NCI-H2171 treated with DMSO at 0.1 percent for 48 hours (cell line): ENCODE data around the gene EGR4.

Source experiments
- DNase-seq: peaks from one replicate; lab custom pipeline; 2025; lab: John Stamatoyannopoulos, UW

EGR4 gene

DNA sequence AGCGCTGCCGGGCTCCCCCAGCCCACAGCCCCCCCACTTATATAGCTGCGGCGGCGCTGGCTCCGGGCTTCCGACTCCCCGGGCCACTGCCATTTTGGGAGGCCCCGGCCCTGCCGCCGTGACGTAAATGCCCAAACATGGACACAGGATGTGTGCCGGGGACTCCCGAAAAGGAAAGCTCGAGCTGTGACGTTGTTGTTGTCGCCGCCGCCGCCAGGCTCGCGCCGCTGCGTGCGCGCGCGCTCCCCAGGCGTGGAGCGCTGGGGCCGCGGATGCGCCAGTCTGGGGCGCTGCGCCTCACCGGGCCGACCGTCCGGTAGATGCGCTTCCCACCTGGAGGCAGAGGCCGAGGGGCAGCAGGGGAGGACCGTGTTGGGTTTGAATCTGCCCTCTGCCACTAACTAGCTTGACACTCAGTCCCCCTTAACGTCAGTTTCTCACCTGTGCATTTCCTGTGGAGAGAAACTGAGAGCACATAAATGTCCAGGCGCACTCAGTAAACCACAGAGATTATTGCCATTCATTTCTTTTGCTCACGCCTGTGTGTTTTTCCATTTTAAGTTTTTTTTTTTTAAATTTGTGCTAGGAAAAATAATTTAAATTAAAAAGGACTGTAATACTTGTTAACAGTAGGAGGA is at the start of gene EGR4:
Gene EGR4, minus strand, starts transcription at position 15 of the 638 bp plus-strand sequence. CDS start 231 bp downstream, outside the sequence.
- peak; percentile 85 for DNase-seq

DNA sequence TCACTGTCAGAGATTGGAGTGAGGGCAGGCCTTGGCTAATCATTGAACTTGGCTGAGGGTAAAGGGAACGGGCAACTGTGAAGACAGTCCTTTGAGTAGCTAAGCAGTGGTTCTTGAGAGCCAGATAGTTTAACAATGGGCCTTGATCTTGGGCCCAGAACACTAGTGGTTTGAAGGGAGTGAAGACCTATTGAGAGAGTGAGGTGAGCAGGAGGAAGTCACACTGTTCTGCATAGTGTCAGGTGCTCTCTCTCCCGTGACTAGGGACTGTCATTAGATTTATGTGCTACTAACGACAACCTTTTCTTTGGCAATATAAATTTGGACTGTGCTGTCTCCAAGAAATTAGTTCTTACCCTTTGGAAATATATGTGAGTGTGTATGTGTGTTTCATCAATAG is 47.7 kb upstream of the EGR4 start:
- DNase-seq: no peak

DNA sequence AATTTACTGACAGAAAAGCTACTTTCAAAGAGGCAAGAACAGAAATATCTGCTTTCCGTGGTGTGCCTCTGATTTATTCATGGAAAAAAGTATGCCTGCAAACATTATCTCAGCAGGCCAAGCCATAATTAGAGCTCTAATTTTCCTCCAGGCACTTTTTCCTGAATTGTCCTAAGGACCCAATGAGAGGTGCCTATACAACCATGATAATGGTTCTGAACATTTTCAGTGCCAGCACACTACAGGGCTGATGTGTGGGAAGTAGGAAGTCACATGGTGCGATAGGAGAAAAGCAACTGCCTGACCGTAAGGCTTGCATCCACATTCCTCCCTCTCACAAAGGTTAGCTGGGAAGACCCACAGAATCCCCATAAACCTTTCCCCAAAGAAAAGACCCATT is 45.9 kb upstream of the EGR4 start:
- no peak for DNase-seq

DNA sequence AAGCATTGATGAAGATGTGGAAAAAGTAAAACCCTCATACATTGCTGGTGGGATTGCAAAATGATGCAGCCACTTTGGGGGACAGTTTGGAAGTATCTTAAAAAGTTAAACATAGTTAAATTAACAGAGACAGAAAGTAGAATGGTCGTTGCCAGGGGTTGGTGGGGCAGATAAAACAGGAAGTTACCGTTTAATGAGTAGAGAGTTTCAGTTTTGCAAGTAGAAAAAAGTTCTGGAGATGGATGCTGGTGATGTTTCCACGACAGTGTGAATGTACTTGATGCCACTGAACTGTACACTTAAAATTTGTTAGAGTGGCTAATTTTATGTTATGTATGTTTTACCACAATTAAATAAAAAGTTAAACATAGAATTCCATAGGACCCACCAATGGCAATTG is 44.5 kb upstream of the EGR4 start:
- DNase-seq: no peak

DNA sequence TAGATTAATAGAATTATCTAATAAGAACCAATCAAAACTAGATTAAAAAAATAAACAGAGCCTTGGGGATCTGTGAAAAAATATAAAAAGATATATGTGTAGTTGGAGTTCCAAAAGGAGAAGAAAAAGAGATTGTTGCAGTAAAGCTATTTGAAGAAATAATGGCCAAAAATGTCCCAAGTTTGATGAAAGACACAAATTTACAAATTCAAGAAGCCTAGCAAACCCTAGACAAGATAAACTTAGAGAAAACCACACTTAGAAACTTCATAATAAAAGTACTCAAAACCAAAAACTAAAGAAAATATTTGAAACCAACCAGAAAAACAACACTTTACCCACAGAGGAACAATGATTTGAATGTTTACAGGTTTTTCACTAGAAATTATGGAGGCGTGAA is 41.3 kb upstream of the EGR4 start:
- no peak for DNase-seq

DNA sequence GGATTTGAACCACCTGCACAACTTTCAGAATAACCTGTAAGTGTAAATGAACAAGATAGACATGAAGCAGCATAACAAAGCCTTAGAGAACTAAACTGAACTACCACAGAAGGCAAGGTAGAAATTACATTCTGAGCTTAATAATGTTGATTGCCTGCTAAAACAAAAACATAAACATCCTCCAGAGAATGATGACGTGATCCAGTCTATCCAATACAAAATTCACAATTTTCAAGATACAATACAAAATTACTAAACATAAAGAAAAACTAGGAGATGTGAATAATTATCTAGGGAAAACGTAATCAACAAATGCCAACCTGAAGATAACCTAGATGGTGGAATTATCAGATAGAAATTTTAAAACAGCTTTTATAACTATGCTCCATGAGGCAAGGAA is 40.7 kb upstream of the EGR4 start:
- no peak for DNase-seq

DNA sequence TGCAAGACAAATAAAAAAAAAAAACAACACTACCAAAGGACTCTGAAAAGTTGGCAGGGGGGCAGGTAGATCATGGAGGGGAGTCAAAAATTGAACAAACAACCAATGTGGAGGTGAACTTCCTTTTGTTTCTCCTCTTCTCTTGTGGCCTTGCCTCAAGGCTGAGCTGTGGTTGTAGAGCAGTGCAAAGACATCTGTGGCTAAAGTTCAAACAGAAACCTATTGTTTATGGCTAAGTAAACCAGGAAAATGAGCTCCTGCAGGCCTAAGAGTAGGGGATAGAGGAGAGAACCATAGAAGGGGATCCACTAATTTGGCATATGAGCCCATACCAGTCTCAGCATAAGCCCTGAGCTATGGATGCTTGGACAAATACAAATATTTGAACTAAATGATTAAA is 40.2 kb upstream of the EGR4 start:
- no peak for DNase-seq

DNA sequence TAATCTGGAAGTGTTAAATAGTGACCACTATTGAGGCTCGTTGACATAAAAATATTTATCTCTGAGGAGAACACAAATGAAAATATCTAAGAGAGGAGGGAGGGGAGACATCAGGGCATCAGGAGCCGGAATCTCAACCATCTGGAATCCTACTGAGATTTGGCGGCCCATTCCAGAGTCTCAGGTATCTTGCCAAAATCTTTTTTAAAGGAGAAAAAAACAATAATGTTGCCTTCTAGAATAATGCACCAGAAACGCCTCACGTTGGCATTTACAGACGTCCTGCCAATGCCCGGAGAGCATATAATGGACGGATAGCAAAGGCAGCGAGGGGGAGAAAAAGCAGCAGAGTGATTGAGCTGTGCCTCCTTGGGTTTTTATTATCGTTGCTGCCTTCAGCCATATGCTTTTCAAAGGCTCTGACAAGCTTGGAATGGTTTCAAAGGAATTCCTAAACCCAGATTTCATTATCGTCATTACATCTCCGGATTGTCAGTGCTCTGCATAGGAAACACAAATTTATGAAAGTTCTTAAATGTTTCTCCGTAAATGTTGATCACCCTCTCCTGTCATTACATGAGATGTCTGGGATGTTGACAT is 30.9 kb upstream of the EGR4 start:
- DNase-seq: peak; percentile 47

DNA sequence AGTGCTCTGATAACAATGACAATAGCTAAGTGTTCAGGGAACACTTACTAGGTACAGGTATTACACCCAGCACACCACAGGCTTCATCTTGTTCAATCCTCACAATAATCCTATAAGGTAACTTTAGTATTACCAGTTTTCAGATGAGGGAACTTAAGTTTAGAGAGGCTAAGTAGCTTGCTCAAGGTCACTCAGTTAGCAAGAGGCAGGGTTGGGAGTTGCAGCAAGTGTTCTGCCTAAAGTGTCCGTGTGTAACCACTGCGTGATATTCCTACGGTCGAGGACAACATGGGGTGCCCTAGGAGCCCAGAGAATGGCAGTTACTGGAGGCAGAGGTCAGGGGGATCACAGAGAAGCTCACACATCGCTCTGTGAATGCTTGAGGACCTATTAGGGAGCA is 30.2 kb upstream of the EGR4 start:
- no peak for DNase-seq

DNA sequence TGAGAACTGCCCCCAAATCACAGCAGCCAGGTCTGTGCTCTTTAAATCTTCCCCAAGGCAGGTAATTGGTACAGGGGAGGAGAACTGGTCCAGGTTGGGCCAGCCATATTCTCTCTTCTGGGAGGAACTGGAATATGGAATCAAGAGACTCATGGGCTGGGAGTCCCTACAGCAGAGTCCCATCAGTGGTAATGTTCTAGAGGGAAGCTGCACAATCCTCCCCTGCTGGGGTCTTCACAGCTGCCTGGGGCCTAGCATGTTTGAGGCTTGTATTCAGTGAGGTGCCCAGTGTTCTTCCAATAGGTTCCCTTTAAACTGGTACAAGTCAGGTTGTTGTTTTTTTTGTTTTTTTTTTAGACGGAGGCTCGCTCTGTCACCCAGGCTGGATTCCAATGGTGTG is 21.1 kb upstream of the EGR4 start:
- no peak for DNase-seq

DNA sequence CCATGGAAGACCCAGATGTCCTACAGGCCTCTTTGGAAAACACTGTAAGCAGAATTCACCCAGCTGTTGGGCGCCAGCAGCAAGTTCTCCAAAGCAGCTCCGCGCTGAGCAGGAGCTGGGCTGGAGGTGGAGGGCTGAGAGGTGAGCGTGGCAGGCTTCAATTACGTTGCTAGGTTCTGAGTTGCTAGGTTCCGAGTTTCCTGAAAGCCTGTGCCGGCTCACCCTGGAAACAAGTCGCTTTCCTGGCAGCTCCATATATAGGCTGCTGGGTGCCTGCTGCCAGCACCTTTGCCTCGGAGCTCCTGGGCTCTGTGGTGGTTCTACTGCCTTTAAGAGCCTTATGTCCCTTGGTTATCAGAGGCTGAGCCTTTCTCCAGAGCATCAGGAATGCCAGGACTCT is 14.4 kb upstream of the EGR4 start:
- DNase-seq: no peak

DNA sequence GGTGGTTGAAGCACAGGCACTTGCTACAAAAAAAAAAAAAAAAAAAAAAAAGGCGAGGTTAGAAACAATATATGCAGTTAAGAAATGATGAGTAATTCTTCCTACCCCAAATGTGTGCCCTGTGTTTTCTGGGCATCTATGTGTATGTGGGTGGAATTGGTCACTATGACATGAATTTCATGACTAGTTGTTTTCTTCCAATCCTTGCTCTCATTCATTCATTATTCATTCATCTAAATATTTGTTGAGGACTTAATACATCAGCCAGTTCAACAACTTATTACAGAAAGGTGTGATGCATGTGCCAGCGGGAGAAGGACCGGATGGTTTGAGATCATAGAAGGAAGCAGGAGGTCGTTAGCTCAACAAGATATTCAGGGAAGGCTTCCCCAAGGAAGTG is 8.3 kb upstream of the EGR4 start:
- DNase-seq: no peak

DNA sequence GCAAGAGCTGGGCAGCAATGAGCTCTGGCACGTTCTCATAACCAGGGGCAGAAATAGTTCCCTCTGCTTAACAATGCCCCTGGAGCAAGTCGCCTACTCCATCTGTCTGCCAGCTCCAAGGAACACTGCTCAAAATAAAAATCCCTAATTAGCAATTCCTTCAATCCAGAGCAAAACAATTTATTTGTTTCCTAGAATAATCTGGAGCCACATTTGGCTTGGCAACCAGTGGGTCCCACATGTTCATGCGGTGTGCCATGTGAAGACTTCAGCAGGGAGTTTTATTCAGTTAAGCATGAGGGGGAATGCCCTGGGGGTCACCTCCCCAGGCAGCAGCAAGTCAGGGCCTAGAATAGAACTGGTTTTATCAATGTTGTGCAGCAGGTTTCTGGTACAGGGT is 7.6 kb upstream of the EGR4 start:
- no peak for DNase-seq

DNA sequence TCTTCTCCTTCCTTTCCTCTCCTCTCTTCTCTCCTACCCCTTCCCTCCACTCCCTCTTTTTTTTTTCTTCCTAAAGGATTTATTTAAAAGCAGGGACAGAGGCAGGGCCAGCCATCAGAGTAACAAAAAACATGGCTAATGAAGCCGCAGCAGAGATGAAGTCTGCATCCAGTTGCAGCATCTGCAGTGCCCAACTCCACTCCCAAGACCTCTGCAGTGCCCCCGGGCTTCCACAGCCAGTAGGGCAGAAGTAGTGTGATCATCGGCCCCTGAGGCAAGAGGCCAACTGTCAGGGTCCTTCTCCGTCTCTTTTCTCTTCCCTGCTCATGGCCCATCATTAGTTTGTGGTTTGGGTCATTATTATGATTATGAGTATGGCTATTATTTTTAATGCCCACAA is 4.2 kb upstream of the EGR4 start:
- DNase-seq: no peak

DNA sequence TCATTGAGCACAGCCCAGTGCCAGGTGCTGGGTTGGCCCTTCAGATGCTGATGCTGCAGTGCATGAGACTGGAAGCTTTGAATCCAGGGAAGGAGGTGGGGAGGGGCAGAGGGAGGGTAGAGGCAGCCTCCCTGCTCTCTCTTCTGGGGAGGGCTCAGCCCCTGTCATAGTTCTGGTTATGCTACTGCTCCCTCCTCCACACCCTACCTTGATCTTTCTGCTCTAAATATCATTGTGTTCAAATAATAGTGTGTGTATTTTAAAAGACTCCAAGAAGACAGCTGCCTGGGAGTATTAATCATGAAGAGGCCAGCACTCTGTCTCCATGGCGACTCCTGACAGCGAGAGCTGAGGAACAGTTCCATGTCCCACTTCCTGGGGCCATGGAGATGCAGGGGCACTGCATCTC is 3.8 kb upstream of the EGR4 start:
- peak; percentile 3 for DNase-seq

DNA sequence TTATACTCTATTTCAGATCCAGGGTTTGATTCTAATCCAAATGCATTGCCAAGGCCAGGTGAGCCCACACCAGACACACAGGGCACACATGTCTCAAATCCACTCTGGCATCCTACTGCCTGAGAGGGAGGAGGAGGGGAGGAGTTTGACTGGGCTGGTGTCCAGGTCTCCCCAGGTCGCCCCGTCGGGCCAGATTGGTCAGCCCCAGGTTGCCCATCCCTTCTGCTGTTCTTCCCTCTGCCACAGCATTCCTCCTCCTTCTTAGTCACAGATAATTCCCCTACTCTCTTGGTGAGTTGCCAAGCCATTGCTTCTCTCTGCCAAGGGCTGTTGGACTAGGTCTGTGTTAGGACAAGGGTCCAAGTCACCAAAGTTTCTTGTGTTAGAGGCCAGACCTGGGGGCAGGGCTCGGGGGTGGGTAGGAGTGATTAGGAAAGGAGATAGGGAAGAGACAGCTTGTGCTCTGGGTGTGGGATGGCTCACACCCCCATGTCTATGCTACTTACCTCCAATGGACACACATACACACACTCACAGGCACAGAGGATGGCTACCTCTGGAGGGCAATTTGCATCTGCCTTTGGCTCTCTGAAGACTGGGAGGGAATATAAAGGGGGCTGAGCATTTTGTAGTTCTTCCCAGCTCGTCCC is 2.5 kb upstream of the EGR4 start:
- no peak for DNase-seq

DNA sequence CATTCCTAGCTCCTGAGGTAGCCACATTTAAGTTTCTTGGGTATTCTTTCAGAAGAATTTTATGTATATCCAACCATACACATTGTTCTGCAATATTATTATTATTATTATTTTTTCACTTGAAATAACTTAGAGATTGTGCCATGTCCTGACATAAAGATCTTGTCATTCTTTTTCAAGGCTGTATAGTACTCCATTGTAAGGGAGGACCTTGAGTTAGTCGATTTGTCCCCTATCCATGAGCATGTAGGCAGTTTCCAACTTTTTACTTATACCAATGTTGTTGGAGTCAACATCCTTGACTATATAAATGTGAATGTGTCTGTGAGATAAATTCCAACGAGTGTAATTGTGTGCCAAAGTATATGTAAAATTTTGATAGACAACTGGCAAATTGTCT is 891 bp upstream of the EGR4 start:
- DNase-seq: no peak

DNA sequence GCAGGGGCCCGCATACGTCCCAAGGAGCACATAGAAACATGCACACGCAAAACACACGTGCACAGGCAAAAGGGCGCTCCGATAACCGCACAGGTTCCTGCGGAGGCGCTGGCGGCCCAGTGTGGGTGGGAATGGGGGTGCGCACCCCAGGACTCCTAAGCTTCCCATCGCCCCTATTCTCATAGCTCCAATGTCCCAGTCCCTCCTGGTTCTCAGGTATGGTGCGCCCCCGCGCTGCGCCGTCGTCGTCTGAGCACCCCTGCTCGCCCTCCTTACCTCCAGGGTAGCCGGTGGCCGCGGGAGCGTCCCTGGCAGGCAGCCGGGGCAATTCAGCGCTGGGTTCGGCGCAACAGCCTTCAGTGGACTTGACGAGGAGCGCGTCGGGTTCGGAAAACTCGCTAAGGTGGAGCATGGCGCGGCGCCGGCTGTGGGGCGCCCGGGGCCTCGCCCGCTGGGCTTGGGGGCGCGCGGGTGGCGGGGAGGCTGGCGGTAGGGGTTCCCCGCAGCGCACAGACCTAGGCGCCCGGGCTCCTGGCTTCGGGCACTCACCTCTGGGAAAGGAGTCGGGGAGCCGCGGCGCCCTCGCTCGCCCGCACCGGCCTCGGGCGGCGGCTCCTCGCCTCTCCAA is 328 bp downstream of the EGR4 start:
- no peak for DNase-seq

DNA sequence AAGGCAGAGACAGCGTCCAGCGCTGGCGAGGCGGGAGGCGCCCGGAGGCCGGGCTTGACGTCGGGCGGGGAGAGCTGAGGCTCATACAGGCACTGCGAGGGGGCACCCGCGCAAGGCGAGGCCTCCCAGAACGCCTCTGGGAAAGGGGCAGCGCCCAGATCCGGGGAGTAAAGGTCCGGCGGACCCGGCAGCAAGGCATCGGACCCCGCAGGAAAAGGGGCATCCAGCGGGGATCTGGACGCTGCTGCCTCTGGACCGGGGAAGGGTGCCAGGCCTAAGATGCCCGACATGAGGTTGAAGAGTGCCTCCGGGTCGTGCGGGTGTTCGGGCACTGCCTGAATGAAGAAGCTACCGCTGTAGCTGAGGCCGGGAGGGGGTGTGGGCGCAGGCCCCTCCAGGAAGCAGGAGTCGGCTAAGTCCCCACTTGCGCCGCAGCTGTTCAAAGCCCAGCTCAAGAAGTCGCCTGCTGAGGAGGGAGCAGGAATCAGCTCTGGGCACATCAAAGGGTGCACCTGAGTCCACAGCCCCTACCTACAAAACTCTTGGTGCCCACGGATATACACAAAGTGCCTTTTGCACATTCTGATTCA is 937 bp downstream of the EGR4 start:
- DNase-seq: no peak

DNA sequence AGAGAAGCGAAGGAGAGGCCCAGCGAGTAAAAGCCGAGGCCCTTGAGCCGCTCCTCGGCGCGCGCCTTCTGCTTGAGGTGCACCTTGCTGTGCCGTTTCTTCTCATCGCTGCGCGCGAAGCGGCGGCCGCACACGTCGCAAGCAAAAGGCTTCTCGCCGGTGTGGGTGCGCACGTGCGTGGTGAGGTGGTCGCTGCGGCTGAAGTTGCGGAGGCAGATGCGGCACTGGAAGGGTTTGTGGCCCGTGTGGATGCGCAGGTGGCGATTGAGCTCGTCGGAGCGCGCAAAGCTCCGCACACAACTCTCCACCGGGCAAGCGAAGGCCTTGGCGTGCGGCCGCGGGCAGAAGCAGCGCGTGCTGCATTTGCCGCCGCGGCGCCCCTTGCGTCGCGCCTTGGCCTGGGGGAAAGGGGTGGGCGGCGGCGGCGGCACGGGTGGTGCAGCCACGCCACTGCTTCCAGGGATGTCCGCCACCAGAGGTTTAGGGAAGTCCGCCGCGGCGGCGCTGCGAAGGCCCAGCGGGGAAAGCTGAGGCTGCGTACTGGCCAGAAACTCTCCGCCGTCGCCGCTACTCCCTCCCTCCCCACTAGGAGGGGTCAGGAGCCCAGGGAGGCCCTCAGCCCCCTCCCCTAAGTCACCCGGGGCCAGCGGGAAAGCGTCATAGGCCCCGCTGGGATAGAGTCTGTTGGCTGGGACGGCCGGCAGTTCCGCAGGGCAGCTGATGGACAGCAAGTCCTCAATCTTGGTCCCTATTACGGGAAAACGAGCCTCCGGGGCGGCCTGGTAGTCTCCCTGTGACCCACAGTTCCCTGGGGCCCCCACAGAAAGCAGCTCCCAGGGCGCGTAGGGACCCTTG is 1.7 kb downstream of the EGR4 start:
- DNase-seq: no peak

DNA sequence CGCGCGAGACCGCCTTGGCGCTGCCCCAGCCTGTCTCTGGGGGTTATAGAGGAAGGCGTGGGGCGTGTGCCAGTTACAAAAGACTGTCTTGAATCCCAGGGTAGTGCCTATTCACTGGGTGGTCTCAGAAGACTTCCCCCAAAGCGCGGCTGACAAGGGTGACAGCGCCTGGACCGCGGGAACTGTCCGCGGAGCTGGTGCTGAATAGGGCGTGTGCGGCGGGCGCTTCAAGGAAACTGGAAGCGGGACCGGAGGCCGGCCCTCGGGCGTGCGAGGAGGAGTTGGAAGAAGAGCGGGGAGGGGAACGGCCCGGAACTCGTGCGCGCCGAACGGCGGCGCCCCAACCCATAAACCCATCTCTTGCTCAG is 2.3 kb downstream of the EGR4 start:
- no peak for DNase-seq
